Liver (tissue), 9 donors: ENCODE measurements around the gene CDCA8. TPM values are rescaled to one million over a fixed set of nuclear protein-coding genes. Genes with fewer than 3 reads are reported as not detected.

Experiments
- DNase-seq: peaks from one replicate; pipeline ENCODE4 v3.0.0-alpha.2; 2017; ENCODE audit warnings: low spot score
- H3K27ac ChIP-seq, 2 donors: one replicate each; pipeline ENCODE4 v1.7.0; 2013; ENCODE audit warnings: inconsistent platforms in 2 of 2, low read length in 2 of 2, control low read depth in 1 of 2, low read depth in 1 of 2, mild to moderate bottlenecking in 1 of 2
- H3K27me3 ChIP-seq, 4 donors: one replicate each; pipeline versions ENCODE4 v1.6.1 to v1.7.0; 2013; ENCODE audit warnings: low read length in 3 of 4, inconsistent platforms in 1 of 4, mild to moderate bottlenecking in 1 of 4, moderate library complexity in 1 of 4; ENCODE audit not compliant: control insufficient read depth in 4 of 4, insufficient read depth in 4 of 4
- H3K36me3 ChIP-seq, 4 donors: one replicate each; pipeline versions ENCODE4 v1.6.1 to v1.7.0; 2013; ENCODE audit warnings: low read length in 3 of 4, mild to moderate bottlenecking in 3 of 4, low read depth in 1 of 4, moderate library complexity in 1 of 4; ENCODE audit not compliant: control insufficient read depth in 4 of 4, insufficient read depth in 3 of 4
- H3K4me1 ChIP-seq, 4 donors: one replicate each; pipeline versions ENCODE4 v1.6.1 to v1.7.0; 2013; ENCODE audit warnings: low read length in 3 of 4, mild to moderate bottlenecking in 3 of 4, moderate library complexity in 1 of 4; ENCODE audit not compliant: control insufficient read depth in 4 of 4, insufficient read depth in 4 of 4
- H3K4me3 ChIP-seq, 3 donors: one replicate each; pipeline versions ENCODE4 v1.6.1 to v1.7.0; 2013; ENCODE audit warnings: low read length in 3 of 3, control low read depth in 1 of 3, low read depth in 1 of 3, mild to moderate bottlenecking in 1 of 3
- H3K9ac ChIP-seq, 2 donors: one replicate each; pipeline ENCODE4 v1.7.0; 2013; ENCODE audit warnings: low read length in 2 of 2, mild to moderate bottlenecking in 2 of 2, moderate library complexity in 2 of 2, control low read depth in 1 of 2, low read depth in 1 of 2
- H3K9me3 ChIP-seq, 4 donors: one replicate each; pipeline versions ENCODE4 v1.6.1 to v1.7.0; 2013; ENCODE audit warnings: low read length in 3 of 4; ENCODE audit not compliant: control insufficient read depth in 4 of 4
- EGR1 ChIP-seq, 2 donors: IDR thresholded peaks; 2 replicates each; pipeline ENCODE4 v1.6.1; 2016 to 2018; ENCODE audit warnings: antibody characterized with exemption in 2 of 2, low read depth in 2 of 2
- FOXA1 ChIP-seq: IDR thresholded peaks from 2 replicates; pipeline ENCODE4 v1.6.1; 2016; ENCODE audit warnings: antibody characterized with exemption
- FOXA2 ChIP-seq: IDR thresholded peaks from 2 replicates; pipeline ENCODE4 v1.6.1; 2016; ENCODE audit warnings: antibody characterized with exemption
- GABPA ChIP-seq, 2 donors: IDR thresholded peaks in 1 of 2; conservative IDR thresholded peaks in 1 of 2; 2 replicates each; pipeline ENCODE4 v1.6.1; 2016; ENCODE audit warnings: antibody characterized with exemption in 2 of 2, mild to moderate bottlenecking in 1 of 2, moderate library complexity in 1 of 2
- HNF4A ChIP-seq, 2 donors: conservative IDR thresholded peaks; 2 replicates each; pipeline ENCODE4 v1.6.1; 2016; ENCODE audit warnings: antibody characterized with exemption in 2 of 2, mild to moderate bottlenecking in 2 of 2
- HNF4G ChIP-seq: IDR thresholded peaks from 2 replicates; pipeline ENCODE4 v1.6.1; 2016; ENCODE audit warnings: antibody characterized with exemption
- JUND ChIP-seq, 2 donors: IDR thresholded peaks; 2 replicates each; pipeline ENCODE4 v1.6.1; 2016; ENCODE audit warnings: antibody characterized with exemption in 2 of 2
- NR2F2 ChIP-seq: IDR thresholded peaks from 2 replicates; pipeline ENCODE4 v1.6.1; 2016; ENCODE audit warnings: antibody characterized with exemption
- RAD21 ChIP-seq, 2 donors: IDR thresholded peaks; 2 replicates each; pipeline ENCODE4 v1.6.1; 2016; ENCODE audit warnings: antibody characterized with exemption in 2 of 2, mild to moderate bottlenecking in 2 of 2
- RXRA ChIP-seq, 2 donors: IDR thresholded peaks; 2 replicates each; pipeline ENCODE4 v1.6.1; 2017 to 2018; ENCODE audit warnings: antibody characterized with exemption in 2 of 2, mild to moderate bottlenecking in 1 of 2
- SP1 ChIP-seq: IDR thresholded peaks from 2 replicates; pipeline ENCODE4 v1.6.1; 2018; ENCODE audit warnings: antibody characterized with exemption, mild to moderate bottlenecking
- TAF1 ChIP-seq: conservative IDR thresholded peaks from 2 replicates; pipeline ENCODE4 v1.6.1; 2016; ENCODE audit warnings: antibody characterized with exemption, mild to moderate bottlenecking
- YY1 ChIP-seq: IDR thresholded peaks from 2 replicates; pipeline ENCODE4 v1.6.1; 2016; ENCODE audit warnings: antibody characterized with exemption, mild to moderate bottlenecking
- WGBS: extraction: QIAGEN DNeasy Blood & Tissue Kit; methylation state at CpG from one replicate; pipeline ENCODE4 v1.1.7; 2013; 5-methylcytosine and 5-hydroxymethylcytosine counted together
- polyA plus RNA-seq, 2 donors: library from polyadenylated mRNA; stranded (reverse) in 1 of 2; unstranded in 1 of 2; fragments of 200-250 nt in 1 of 2; fragments of >200 nt in 1 of 2; fragmentation: Nextera tagmentation in 1 of 2; extraction: Ambion mirVana in 1 of 2; gene quantifications; one replicate each; pipeline versions ENCODE4 v1.2.1 to v1.2.3, GENCODE V29; 2013 to 2015
- total RNA-seq, 2 donors: library from RNA; depleted of rRNA; stranded (reverse); fragments of >200 nt; gene quantifications; one replicate each; pipeline ENCODE4 v1.2.3, GENCODE V29; 2014
- TF ChIP-seq, protein P1 (sequence below): IDR thresholded peaks from 2 replicates; pipeline ENCODE4 v1.6.1; 2016; ENCODE audit warnings: antibody characterized with exemption
- TF ChIP-seq, protein P2 (sequence below): fragments of 150-350 bp; IDR thresholded peaks from 2 replicates; pipeline ENCODE4 v1.5.1; 2017; ENCODE audit warnings: improper control_type of control experiment, low read depth, low read length; ENCODE audit not compliant: missing input control
- TF ChIP-seq, protein P3 (sequence below): IDR thresholded peaks from 2 replicates; pipeline ENCODE4 v1.6.1; 2016; ENCODE audit warnings: antibody characterized with exemption
- TF ChIP-seq, protein P4 (sequence below): IDR thresholded peaks from 2 replicates; pipeline ENCODE4 v1.6.1; 2016; ENCODE audit warnings: antibody characterized with exemption, mild to moderate bottlenecking
- TF ChIP-seq, protein P5 (sequence below): IDR thresholded peaks from 2 replicates; pipeline ENCODE4 v1.6.1; 2016; ENCODE audit warnings: antibody characterized with exemption
- donor health status: healthy.
- donor health status: healthy.
- donor health status: healthy.
- donor health status: healthy.
- donor health status: healthy.

The CDCA8 gene
- total and polyA plus RNA-seq, 4 donors, result 0.25 to 16.5 (median 1.4) TPM

DNA sequence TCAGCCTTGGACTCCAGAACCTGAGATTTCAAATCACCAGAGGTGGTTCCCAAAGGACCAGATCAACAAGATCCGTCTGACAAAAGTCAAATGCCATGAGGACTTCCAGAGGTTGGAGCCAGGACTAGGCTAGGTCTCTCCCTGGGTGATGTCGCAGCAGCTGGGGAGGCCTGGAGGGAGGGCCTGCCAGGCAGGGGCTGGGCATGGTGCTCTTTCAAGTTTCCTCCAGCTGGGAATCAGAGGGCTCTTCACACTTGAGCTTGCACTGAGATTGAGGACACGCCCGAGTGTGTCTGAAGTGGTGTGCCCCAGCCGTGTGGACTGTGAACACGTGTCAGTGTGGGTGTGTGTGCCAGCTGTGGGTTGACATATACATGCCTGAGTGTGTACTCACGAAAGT, 36.3 kb upstream of the CDCA8 start:
- H3K27ac ChIP-seq, result no peak overlapping the region
- H3K4me1 ChIP-seq, result no peaks in the 10 kb centered on the region
- no peak for DNase-seq
- no peaks in the 10 kb centered on the region for H3K36me3 ChIP-seq
- H3K4me3 ChIP-seq, result no peak overlapping the region
- no peak overlapping the region for H3K9ac ChIP-seq
- 81% methylated on average over 7 of the region's 7 CpGs for WGBS
- H3K9me3 ChIP-seq, result no peaks in the 10 kb centered on the region
- no peak for TF ChIP-seq FOXA2
- no peak for TF ChIP-seq TAF1
- TF ChIP-seq SP1, result no peak
- TF ChIP-seq, protein P1, sequence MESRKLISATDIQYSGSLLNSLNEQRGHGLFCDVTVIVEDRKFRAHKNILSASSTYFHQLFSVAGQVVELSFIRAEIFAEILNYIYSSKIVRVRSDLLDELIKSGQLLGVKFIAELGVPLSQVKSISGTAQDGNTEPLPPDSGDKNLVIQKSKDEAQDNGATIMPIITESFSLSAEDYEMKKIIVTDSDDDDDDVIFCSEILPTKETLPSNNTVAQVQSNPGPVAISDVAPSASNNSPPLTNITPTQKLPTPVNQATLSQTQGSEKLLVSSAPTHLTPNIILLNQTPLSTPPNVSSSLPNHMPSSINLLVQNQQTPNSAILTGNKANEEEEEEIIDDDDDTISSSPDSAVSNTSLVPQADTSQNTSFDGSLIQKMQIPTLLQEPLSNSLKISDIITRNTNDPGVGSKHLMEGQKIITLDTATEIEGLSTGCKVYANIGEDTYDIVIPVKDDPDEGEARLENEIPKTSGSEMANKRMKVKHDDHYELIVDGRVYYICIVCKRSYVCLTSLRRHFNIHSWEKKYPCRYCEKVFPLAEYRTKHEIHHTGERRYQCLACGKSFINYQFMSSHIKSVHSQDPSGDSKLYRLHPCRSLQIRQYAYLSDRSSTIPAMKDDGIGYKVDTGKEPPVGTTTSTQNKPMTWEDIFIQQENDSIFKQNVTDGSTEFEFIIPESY, result no peak
- TF ChIP-seq, protein P2, sequence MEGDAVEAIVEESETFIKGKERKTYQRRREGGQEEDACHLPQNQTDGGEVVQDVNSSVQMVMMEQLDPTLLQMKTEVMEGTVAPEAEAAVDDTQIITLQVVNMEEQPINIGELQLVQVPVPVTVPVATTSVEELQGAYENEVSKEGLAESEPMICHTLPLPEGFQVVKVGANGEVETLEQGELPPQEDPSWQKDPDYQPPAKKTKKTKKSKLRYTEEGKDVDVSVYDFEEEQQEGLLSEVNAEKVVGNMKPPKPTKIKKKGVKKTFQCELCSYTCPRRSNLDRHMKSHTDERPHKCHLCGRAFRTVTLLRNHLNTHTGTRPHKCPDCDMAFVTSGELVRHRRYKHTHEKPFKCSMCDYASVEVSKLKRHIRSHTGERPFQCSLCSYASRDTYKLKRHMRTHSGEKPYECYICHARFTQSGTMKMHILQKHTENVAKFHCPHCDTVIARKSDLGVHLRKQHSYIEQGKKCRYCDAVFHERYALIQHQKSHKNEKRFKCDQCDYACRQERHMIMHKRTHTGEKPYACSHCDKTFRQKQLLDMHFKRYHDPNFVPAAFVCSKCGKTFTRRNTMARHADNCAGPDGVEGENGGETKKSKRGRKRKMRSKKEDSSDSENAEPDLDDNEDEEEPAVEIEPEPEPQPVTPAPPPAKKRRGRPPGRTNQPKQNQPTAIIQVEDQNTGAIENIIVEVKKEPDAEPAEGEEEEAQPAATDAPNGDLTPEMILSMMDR, result no peak
- TF ChIP-seq RXRA (IDR thresholded peaks at IDR 0.05), result no peak
- TF ChIP-seq NR2F2, result no peak
- TF ChIP-seq, protein P3, sequence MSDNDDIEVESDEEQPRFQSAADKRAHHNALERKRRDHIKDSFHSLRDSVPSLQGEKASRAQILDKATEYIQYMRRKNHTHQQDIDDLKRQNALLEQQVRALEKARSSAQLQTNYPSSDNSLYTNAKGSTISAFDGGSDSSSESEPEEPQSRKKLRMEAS, result no peak
- TF ChIP-seq, protein P4, sequence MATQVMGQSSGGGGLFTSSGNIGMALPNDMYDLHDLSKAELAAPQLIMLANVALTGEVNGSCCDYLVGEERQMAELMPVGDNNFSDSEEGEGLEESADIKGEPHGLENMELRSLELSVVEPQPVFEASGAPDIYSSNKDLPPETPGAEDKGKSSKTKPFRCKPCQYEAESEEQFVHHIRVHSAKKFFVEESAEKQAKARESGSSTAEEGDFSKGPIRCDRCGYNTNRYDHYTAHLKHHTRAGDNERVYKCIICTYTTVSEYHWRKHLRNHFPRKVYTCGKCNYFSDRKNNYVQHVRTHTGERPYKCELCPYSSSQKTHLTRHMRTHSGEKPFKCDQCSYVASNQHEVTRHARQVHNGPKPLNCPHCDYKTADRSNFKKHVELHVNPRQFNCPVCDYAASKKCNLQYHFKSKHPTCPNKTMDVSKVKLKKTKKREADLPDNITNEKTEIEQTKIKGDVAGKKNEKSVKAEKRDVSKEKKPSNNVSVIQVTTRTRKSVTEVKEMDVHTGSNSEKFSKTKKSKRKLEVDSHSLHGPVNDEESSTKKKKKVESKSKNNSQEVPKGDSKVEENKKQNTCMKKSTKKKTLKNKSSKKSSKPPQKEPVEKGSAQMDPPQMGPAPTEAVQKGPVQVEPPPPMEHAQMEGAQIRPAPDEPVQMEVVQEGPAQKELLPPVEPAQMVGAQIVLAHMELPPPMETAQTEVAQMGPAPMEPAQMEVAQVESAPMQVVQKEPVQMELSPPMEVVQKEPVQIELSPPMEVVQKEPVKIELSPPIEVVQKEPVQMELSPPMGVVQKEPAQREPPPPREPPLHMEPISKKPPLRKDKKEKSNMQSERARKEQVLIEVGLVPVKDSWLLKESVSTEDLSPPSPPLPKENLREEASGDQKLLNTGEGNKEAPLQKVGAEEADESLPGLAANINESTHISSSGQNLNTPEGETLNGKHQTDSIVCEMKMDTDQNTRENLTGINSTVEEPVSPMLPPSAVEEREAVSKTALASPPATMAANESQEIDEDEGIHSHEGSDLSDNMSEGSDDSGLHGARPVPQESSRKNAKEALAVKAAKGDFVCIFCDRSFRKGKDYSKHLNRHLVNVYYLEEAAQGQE, result no peak
- no peak for TF ChIP-seq YY1
- TF ChIP-seq, protein P5, sequence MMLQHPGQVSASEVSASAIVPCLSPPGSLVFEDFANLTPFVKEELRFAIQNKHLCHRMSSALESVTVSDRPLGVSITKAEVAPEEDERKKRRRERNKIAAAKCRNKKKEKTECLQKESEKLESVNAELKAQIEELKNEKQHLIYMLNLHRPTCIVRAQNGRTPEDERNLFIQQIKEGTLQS, result no peak
- no peak for TF ChIP-seq HNF4G
- no peak for TF ChIP-seq EGR1 (IDR thresholded peaks at IDR 0.05; ENCODE audit: low read depth in 2 of 2)
- TF ChIP-seq GABPA (IDR thresholded peaks at IDR 0.05 in 1 of 2, conservative IDR thresholded peaks at IDR 0.05 in 1 of 2), result no peak
- TF ChIP-seq RAD21 (IDR thresholded peaks at IDR 0.05), result no peak
- TF ChIP-seq HNF4A (conservative IDR thresholded peaks at IDR 0.05), result no peak
- TF ChIP-seq JUND (IDR thresholded peaks at IDR 0.05), result no peak
- TF ChIP-seq FOXA1, result no peak
- H3K27me3 ChIP-seq, result no peaks in the 10 kb centered on the region
